ENCODE measurements around the gene CRY2. TPM values are rescaled to one million over a fixed set of nuclear protein-coding genes. Genes with fewer than 3 reads are reported as not detected.

The CRY2 gene
- total and polyA plus RNA-seq, 10 donors, result 5.6 to 39.2 (median 32.6) TPM

DNA sequence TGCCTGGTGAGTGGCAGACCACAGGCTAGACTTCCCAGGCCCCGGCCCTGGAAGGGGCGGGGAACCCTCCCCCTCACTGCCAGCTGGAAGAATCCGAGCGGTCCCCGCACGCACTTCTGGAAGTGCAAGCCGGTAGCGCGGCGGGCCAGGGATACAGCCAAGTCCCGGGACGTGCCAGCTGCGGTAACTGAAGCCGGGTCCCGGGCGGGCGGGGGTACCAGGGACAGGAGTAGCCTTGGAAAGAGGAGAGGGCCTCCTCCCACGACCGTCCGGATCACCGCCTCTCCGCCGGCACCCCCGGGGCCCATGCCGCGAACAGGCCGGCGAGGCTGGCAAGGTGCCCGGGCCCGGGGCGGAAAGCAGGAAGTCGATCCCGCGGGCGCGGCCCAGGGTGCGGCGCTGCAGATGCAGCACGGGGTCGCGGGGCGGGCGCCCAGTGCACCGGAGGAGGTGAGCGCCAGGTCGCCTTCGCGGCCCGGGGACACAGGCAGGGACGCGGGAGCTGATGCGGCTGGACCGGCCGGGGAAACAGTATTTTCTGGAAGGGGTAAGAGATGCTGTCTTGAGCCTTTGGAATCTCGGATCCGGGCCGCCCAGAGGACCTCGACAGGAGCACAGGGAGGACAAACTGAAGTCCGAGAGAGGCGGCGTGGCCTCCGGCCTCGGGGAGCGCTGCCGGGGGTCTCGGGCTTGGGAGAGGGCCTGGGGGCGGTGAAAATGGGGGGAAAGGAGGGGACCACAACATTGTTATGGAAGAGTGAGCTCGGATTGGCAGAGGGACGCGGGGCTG lies 43.1 kb upstream of the CRY2 start:
- Histone ChIP-seq H3K4me3 (peak overlapping the region; percentile 68 to 90 (median 80)), H3K27ac (peak overlapping the region; percentile 75 to 92 (median 88)), H3K36me3 (peaks cover 0 to 21% (median under 1%) of the 10 kb centered on the region in 6 donors), H3K4me1 (peaks cover 26 to 50% (median 45%) of the 10 kb centered on the region in 6 donors), H3K27me3 (replicated peaks in 1 of 7) (no peaks in the 10 kb centered on the region), H3K9me3 (no peaks in the 10 kb centered on the region)
- WGBS, 5 donors, result 1 to 5% (median 1%) methylated on average over 63 to 70 of the region's 70 CpGs
- TF ChIP-seq, protein P1, sequence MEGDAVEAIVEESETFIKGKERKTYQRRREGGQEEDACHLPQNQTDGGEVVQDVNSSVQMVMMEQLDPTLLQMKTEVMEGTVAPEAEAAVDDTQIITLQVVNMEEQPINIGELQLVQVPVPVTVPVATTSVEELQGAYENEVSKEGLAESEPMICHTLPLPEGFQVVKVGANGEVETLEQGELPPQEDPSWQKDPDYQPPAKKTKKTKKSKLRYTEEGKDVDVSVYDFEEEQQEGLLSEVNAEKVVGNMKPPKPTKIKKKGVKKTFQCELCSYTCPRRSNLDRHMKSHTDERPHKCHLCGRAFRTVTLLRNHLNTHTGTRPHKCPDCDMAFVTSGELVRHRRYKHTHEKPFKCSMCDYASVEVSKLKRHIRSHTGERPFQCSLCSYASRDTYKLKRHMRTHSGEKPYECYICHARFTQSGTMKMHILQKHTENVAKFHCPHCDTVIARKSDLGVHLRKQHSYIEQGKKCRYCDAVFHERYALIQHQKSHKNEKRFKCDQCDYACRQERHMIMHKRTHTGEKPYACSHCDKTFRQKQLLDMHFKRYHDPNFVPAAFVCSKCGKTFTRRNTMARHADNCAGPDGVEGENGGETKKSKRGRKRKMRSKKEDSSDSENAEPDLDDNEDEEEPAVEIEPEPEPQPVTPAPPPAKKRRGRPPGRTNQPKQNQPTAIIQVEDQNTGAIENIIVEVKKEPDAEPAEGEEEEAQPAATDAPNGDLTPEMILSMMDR (IDR thresholded peaks at IDR 0.05 in 8 of 11, conservative IDR thresholded peaks at IDR 0.05 in 3 of 11), result no peak
- TF ChIP-seq POLR2AphosphoS5 (IDR thresholded peaks at IDR 0.05), result peak; percentile 65 to 80 (median 68)
- TF ChIP-seq POLR2A (IDR thresholded peaks at IDR 0.05), result no peak
- peak; percentile 95 for DNase-seq
- intact Hi-C loops (cut with DNase I; ENCODE audit: low total_unique reads), result no loop called here

DNA sequence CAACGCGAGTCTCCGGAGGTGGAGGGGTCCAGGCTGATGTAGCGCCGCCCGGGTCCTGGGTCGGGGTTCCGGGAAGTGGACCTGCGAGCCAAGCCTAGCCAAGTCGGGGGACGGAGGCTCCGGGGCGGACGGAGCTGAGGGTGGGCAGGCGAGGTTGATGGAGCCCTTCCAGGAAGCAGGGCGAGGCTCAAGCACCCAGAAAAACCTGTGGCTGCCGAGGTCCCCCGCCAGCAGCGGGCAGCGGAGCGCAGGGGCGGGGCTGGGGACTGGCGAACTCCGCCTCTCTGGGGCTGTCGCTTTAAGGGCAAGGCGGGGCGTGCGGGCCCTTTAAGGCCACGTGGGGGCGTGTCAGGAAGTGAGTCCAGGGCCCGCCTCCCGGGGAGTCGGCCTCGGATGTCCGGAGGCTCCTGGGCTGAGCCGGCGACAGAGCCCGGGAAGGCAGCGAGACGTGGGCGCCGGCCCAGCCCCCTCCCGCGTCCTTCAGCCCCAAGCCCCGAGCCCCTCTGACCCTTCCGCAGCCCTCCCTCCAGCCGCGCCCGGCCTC lies 42.4 kb upstream of the CRY2 start, which contains the start of gene SLC35C1:
Gene SLC35C1 (plus strand): TSS at position 389 of the 544 bp plus-strand sequence. CDS start 653 bp downstream, outside the sequence.
- DNase-seq, result peak; percentile 100
- intact Hi-C loops (cut with DNase I; ENCODE audit: low total_unique reads), result no loop called here
- Histone ChIP-seq H3K27me3 (replicated peaks in 1 of 7) (no peaks in the 10 kb centered on the region), H3K4me1 (peaks cover 26 to 57% (median 52%) of the 10 kb centered on the region in 6 donors), H3K9me3 (no peaks in the 10 kb centered on the region), H3K4me3 (peak within 1 kb of the TSS; percentile 68 to 90 (median 80)), H3K36me3 (peaks cover 0 to 28% (median 2%) of the 10 kb centered on the region in 6 donors), H3K27ac (peak within 1 kb of the TSS; percentile 75 to 92 (median 88))
- TF ChIP-seq, protein P1 (IDR thresholded peaks at IDR 0.05 in 8 of 11, conservative IDR thresholded peaks at IDR 0.05 in 3 of 11), result peak in 8 of 11 experiments; percentile 31 to 68 (median 44)
- TF ChIP-seq POLR2AphosphoS5 (IDR thresholded peaks at IDR 0.05) (peak; percentile 89 to 94 (median 91)), POLR2A (IDR thresholded peaks at IDR 0.05) (peak; percentile 8 to 59 (median 52))
- 0 to 1% (median 1%) methylated on average over 36 to 49 of the region's 49 CpGs for WGBS, 5 donors

DNA sequence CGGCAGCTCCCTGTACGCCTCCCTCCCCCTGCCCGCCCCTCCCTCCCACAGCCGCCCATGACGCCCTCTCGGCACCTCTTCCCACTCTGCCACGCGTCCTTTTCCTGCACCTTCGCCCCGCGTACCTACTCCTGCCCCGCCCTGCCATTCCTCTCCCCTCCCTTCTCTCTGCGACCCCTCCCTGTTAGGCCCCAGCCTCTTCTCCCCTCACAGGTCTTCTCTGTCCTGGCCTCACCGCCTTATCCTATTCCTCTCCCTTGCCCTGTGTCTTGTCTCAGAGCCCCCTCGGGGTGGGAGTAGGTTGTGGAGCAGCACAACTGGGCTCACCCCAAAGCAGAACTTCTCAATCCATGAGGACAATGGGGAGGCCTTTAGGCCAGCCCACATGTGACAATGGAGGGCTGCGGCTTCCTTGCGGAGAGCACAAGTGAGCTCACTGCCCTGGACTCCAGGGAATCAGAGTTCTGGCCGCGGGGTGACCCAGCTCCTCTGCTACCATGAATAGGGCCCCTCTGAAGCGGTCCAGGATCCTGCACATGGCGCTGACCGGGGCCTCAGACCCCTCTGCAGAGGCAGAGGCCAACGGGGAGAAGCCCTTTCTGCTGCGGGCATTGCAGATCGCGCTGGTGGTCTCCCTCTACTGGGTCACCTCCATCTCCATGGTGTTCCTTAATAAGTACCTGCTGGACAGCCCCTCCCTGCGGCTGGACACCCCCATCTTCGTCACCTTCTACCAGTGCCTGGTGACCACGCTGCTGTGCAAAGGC lies 41.8 kb upstream of the CRY2 start:
- Histone ChIP-seq H3K36me3 (peaks cover 0 to 34% (median 5%) of the 10 kb centered on the region in 6 donors), H3K27ac (peak overlapping the region; percentile 75 to 92 (median 88)), H3K4me1 (peaks cover 26 to 62% (median 54%) of the 10 kb centered on the region in 6 donors), H3K27me3 (replicated peaks in 1 of 7) (no peaks in the 10 kb centered on the region), H3K9me3 (no peaks in the 10 kb centered on the region), H3K4me3 (peak overlapping the region; percentile 68 to 90 (median 80))
- TF ChIP-seq POLR2A (IDR thresholded peaks at IDR 0.05) (no peak), POLR2AphosphoS5 (IDR thresholded peaks at IDR 0.05) (no peak)
- TF ChIP-seq, protein P1 (IDR thresholded peaks at IDR 0.05 in 8 of 11, conservative IDR thresholded peaks at IDR 0.05 in 3 of 11), result no peak
- WGBS, 5 donors, result 22 to 35% (median 26%) methylated on average over 23 to 29 of the region's 29 CpGs
- intact Hi-C loops (cut with DNase I; ENCODE audit: low total_unique reads), result no loop called here
- DNase-seq, result peak; percentile 86

Data from spleen (tissue), 11 donors.